Measurements from ENCODE around the gene CKAP2L.

Gene CKAP2L

GRCh38 chr2:112764071-112765044 is at the start of gene CKAP2L:
CKAP2L (minus strand) TSS chr2:112764609; CDS start chr2:112764598, 11 bp downstream.
- Mint-ChIP-seq H3K4me3 (peak within 1 kb of the TSS; percentile 95), H3K4me1 (peaks cover 26% of the 10 kb centered on the region), H3K36me3 (ENCODE audit: low read depth) (peaks cover 12% of the 10 kb centered on the region), H3K9me3 (no peaks in the 10 kb centered on the region), H3K27ac (peak within 1 kb of the TSS; percentile 84), H3K27me3 (no peaks in the 10 kb centered on the region)
- peak; percentile 94 for DNase-seq
- ATAC-seq: peak; percentile 98

GRCh38 chr2:112813280-112813966 is 49.0 kb upstream of the CKAP2L start:
- Mint-ChIP-seq H3K9me3 (peaks cover 4% of the 10 kb centered on the region), H3K36me3 (ENCODE audit: low read depth) (no peaks in the 10 kb centered on the region), H3K4me1 (peaks cover 27% of the 10 kb centered on the region), H3K27me3 (no peaks in the 10 kb centered on the region), H3K27ac (no peak overlapping the region), H3K4me3 (no peak overlapping the region)
- no peak for DNase-seq
- ATAC-seq: no peak

GRCh38 chr2:112812318-112813267 is 48.2 kb upstream of the CKAP2L start:
- Mint-ChIP-seq H3K27me3 (no peaks in the 10 kb centered on the region), H3K4me3 (no peak overlapping the region), H3K36me3 (ENCODE audit: low read depth) (peaks cover 2% of the 10 kb centered on the region), H3K9me3 (peaks cover 6% of the 10 kb centered on the region), H3K4me1 (peaks cover 27% of the 10 kb centered on the region), H3K27ac (peak overlapping the region; percentile 29)
- DNase-seq (no peak), ATAC-seq (no peak)

GRCh38 chr2:112811841-112812306 is 47.5 kb upstream of the CKAP2L start:
- peaks cover 4% of the 10 kb centered on the region for H3K36me3 Mint-ChIP-seq (ENCODE audit: low read depth)
- no peak overlapping the region for H3K4me3 Mint-ChIP-seq
- H3K4me1 Mint-ChIP-seq: peaks cover 27% of the 10 kb centered on the region

GRCh38 chr2:112811276-112811831 is 46.9 kb upstream of the CKAP2L start:
- DNase-seq: no peak
- peaks cover 30% of the 10 kb centered on the region for H3K4me1 Mint-ChIP-seq
- H3K36me3 Mint-ChIP-seq (ENCODE audit: low read depth): peaks cover 4% of the 10 kb centered on the region
- H3K4me3 Mint-ChIP-seq: no peak overlapping the region
- H3K27me3 Mint-ChIP-seq: no peaks in the 10 kb centered on the region
- no peak for ATAC-seq
- peak overlapping the region; percentile 3 for H3K27ac Mint-ChIP-seq
- peaks cover 16% of the 10 kb centered on the region for H3K9me3 Mint-ChIP-seq

More at GRCh38 chr2:112811841-112812306, 47.5 kb upstream of the CKAP2L start:
- no peaks in the 10 kb centered on the region for H3K27me3 Mint-ChIP-seq
- DNase-seq: peak; percentile 20
- peak; percentile 76 for ATAC-seq
- H3K9me3 Mint-ChIP-seq: peaks cover 12% of the 10 kb centered on the region
- H3K27ac Mint-ChIP-seq: peak overlapping the region; percentile 10

GRCh38 chr2:112809112-112809511 is 44.7 kb upstream of the CKAP2L start:
- no peak overlapping the region for H3K4me3 Mint-ChIP-seq
- no peaks in the 10 kb centered on the region for H3K27me3 Mint-ChIP-seq
- peaks cover 38% of the 10 kb centered on the region for H3K4me1 Mint-ChIP-seq
- no peak for ATAC-seq
- peaks cover 4% of the 10 kb centered on the region for H3K36me3 Mint-ChIP-seq (ENCODE audit: low read depth)
- DNase-seq: no peak
- no peak overlapping the region for H3K27ac Mint-ChIP-seq
- peaks cover 17% of the 10 kb centered on the region for H3K9me3 Mint-ChIP-seq

- H3K27me3 Mint-ChIP-seq: no peaks in the 10 kb centered on the region
- no peak for ATAC-seq
- peaks cover 17% of the 10 kb centered on the region for H3K9me3 Mint-ChIP-seq
- DNase-seq: no peak
- peaks cover 4% of the 10 kb centered on the region for H3K36me3 Mint-ChIP-seq (ENCODE audit: low read depth)
- no peak overlapping the region for H3K27ac Mint-ChIP-seq
- H3K4me3 Mint-ChIP-seq: no peak overlapping the region
- H3K4me1 Mint-ChIP-seq: peaks cover 40% of the 10 kb centered on the region
Measured at GRCh38 chr2:112807233-112807807, 42.9 kb upstream of the CKAP2L start.

- H3K4me3 Mint-ChIP-seq: no peak overlapping the region
- H3K9me3 Mint-ChIP-seq: peaks cover 17% of the 10 kb centered on the region
- DNase-seq (no peak), ATAC-seq (no peak)
- peaks cover 29% of the 10 kb centered on the region for H3K4me1 Mint-ChIP-seq
- no peaks in the 10 kb centered on the region for H3K27me3 Mint-ChIP-seq
- peaks cover 4% of the 10 kb centered on the region for H3K36me3 Mint-ChIP-seq (ENCODE audit: low read depth)
- no peak overlapping the region for H3K27ac Mint-ChIP-seq
Measured at GRCh38 chr2:112805542-112805941, 41.1 kb upstream of the CKAP2L start.

GRCh38 chr2:112803691-112804521 is 39.5 kb upstream of the CKAP2L start:
- H3K4me1 Mint-ChIP-seq: peaks cover 40% of the 10 kb centered on the region

GRCh38 chr2:112800881-112801583 is 36.6 kb upstream of the CKAP2L start:
- no peak for ATAC-seq
- H3K36me3 Mint-ChIP-seq (ENCODE audit: low read depth): no peaks in the 10 kb centered on the region
- H3K9me3 Mint-ChIP-seq: no peaks in the 10 kb centered on the region
- H3K4me1 Mint-ChIP-seq: peaks cover 34% of the 10 kb centered on the region
- H3K4me3 Mint-ChIP-seq: no peak overlapping the region
- no peak for DNase-seq
- peak overlapping the region; percentile 44 for H3K27ac Mint-ChIP-seq
- no peaks in the 10 kb centered on the region for H3K27me3 Mint-ChIP-seq

More at GRCh38 chr2:112803691-112804521, 39.5 kb upstream of the CKAP2L start:
- H3K4me3 Mint-ChIP-seq: no peak overlapping the region
- H3K9me3 Mint-ChIP-seq: peaks cover 13% of the 10 kb centered on the region
- no peaks in the 10 kb centered on the region for H3K27me3 Mint-ChIP-seq
- peak overlapping the region; percentile 62 for H3K27ac Mint-ChIP-seq
- ATAC-seq (peak; percentile 89), DNase-seq (no peak)
- peaks cover 4% of the 10 kb centered on the region for H3K36me3 Mint-ChIP-seq (ENCODE audit: low read depth)

- peak; percentile 34 for ATAC-seq
- Mint-ChIP-seq H3K36me3 (ENCODE audit: low read depth) (no peaks in the 10 kb centered on the region), H3K27me3 (no peaks in the 10 kb centered on the region), H3K4me1 (peaks cover 33% of the 10 kb centered on the region), H3K4me3 (no peak overlapping the region), H3K9me3 (no peaks in the 10 kb centered on the region), H3K27ac (peak overlapping the region; percentile 55)
- DNase-seq: no peak
Measured at GRCh38 chr2:112798979-112799975, 34.9 kb upstream of the CKAP2L start.
